Stomach (tissue), 4 donors: Measurements from ENCODE around the gene ZDHHC7.

ENCODE experiments used
- EP300 ChIP-seq: sonication (generic); formaldehyde crosslinking; IDR thresholded peaks from one replicate; pipeline ENCODE4 v1.6.1; 2017; ENCODE audit warnings: antibody characterized with exemption
- POLR2A ChIP-seq, 4 donors: fragments of 450-650 bp; IDR thresholded peaks; one replicate each; pipeline ENCODE4 v1.6.1; 2016; ENCODE audit warnings: antibody characterized with exemption in 4 of 4, control low read depth in 2 of 4, mild to moderate bottlenecking in 1 of 4, moderate library complexity in 1 of 4
- TF ChIP-seq, protein P1 (sequence below), 7 experiments: fragments of 450-650 bp in 4 of 7; fragments of 200-600 bp in 3 of 7; sonication (generic) in 3 of 7; IDR thresholded peaks; one replicate each; pipeline ENCODE4 v1.5.1; 2016 to 2019; ENCODE audit warnings: antibody characterized with exemption in 7 of 7, control low read depth in 2 of 7, mild to moderate bottlenecking in 1 of 7

DNA sequence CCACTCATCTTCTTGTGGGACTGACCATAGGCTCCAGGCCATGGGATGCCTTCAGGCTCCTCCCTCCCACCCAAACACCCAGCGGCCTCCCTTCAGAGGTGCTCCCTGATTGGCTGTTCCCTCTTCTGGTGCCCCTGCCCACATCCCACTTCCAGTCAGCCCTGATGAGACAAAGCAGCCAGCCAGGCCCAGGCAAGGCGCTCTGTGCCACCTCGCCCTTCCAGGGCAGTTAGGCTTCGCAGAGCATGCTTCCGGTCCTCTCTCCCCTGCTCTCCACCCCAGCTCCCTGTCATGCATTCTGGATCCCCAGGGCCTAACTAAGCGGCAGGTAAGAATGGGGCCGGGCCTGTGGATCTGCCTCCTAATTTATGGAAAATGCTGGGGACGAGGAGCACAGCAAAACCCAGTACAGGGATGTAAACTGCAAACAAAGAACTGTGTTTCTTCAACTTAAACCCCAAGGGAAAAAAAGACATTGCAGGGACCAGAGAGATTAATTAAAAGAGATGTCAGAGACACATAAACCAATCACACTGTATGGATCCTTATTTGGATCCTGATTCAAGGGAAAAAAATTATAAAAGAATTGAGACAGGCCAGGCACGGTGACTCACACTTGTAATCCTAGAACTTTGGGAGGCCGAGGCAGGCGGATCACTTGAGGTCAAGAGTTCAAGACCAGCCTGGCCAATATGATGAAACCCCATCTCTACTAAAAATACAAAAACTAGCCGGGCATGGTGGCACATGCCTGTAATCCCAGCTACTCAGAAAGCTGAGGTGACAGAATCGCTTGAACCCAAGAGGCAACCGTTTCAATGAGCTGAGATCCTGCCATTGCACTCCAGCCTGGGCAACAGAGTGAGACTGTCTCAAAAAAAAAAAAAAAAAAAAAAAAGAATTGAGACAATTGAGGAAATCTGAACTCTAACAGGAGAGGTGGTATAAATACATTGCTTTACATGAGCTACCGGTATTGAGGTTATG lies 26.0 kb downstream of the ZDHHC7 start:
- TF ChIP-seq, protein P1, sequence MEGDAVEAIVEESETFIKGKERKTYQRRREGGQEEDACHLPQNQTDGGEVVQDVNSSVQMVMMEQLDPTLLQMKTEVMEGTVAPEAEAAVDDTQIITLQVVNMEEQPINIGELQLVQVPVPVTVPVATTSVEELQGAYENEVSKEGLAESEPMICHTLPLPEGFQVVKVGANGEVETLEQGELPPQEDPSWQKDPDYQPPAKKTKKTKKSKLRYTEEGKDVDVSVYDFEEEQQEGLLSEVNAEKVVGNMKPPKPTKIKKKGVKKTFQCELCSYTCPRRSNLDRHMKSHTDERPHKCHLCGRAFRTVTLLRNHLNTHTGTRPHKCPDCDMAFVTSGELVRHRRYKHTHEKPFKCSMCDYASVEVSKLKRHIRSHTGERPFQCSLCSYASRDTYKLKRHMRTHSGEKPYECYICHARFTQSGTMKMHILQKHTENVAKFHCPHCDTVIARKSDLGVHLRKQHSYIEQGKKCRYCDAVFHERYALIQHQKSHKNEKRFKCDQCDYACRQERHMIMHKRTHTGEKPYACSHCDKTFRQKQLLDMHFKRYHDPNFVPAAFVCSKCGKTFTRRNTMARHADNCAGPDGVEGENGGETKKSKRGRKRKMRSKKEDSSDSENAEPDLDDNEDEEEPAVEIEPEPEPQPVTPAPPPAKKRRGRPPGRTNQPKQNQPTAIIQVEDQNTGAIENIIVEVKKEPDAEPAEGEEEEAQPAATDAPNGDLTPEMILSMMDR (IDR thresholded peaks at IDR 0.05), result no peak
- no peak for TF ChIP-seq POLR2A (IDR thresholded peaks at IDR 0.05)
- no peak for TF ChIP-seq EP300
